Trophoblast cell (in vitro differentiated cells and primary cell): Measurements from ENCODE around the gene TMEM181.
A peak's percentile ranks its signal among the peaks of the same experiment; 100 is the strongest.
"Not testable (repeated sequence)": the region's sequence is repeated elsewhere in the genome, so short reads cannot be mapped to it uniquely, and the experiment has no call there.

Experiments
- DNase-seq, 2 donors: peaks; one replicate each; pipeline ENCODE4 v3.0.0-alpha.2; 2016
- H2AFZ ChIP-seq: 2 replicates; pipeline ENCODE4 v1.6.1; 2013; ENCODE audit warnings: low read length, moderate library complexity, mild to moderate bottlenecking; ENCODE audit not compliant: insufficient read depth, poor library complexity
- H2AK5ac ChIP-seq: 2 replicates; pipeline ENCODE4 v1.6.1; 2013; ENCODE audit warnings: mild to moderate bottlenecking, low read length
- H2BK120ac ChIP-seq: 2 replicates; pipeline ENCODE4 v1.6.1; 2013; ENCODE audit warnings: low read length, mild to moderate bottlenecking, moderate library complexity; ENCODE audit not compliant: insufficient read depth, poor library complexity
- H2BK12ac ChIP-seq: 2 replicates; pipeline ENCODE4 v1.6.1; 2013; ENCODE audit warnings: mild to moderate bottlenecking, low read length, moderate library complexity
- H2BK5ac ChIP-seq: 2 replicates; pipeline ENCODE4 v1.6.1; 2013; ENCODE audit warnings: low read length, low read depth, moderate library complexity, mild to moderate bottlenecking; ENCODE audit not compliant: poor library complexity
- H3K14ac ChIP-seq: 2 replicates; pipeline ENCODE4 v1.6.1; 2013; ENCODE audit warnings: mild to moderate bottlenecking, low read length
- H3K18ac ChIP-seq: 2 replicates; pipeline ENCODE4 v1.6.1; 2013; ENCODE audit warnings: mild to moderate bottlenecking, low read length
- H3K23ac ChIP-seq: 2 replicates; pipeline ENCODE4 v1.6.1; 2013; ENCODE audit warnings: low read length
- H3K27ac ChIP-seq: 2 replicates; pipeline ENCODE4 v1.5.1; 2013; ENCODE audit warnings: low read depth, mild to moderate bottlenecking, inconsistent platforms, low read length, moderate library complexity
- H3K27me3 ChIP-seq: 2 replicates; pipeline ENCODE4 v1.6.1; 2013; ENCODE audit warnings: inconsistent platforms, mild to moderate bottlenecking, low read length, moderate library complexity; ENCODE audit not compliant: insufficient read depth
- H3K36me3 ChIP-seq, 2 experiments: 1 replicate in 1 of 2; 2 replicates in 1 of 2; pipeline ENCODE4 v1.6.1; 2013; ENCODE audit warnings: low read length in 2 of 2, mild to moderate bottlenecking in 2 of 2, moderate library complexity in 1 of 2; ENCODE audit not compliant: insufficient read depth in 2 of 2, control insufficient read depth in 1 of 2
- H3K4ac ChIP-seq: 2 replicates; pipeline ENCODE4 v1.6.1; 2013; ENCODE audit warnings: low read depth, mild to moderate bottlenecking, low read length, moderate library complexity
- H3K4me1 ChIP-seq, 2 experiments: 1 replicate in 1 of 2; 2 replicates in 1 of 2; pipeline ENCODE4 v1.6.1; 2013; ENCODE audit warnings: low read length in 2 of 2, mild to moderate bottlenecking in 2 of 2, moderate library complexity in 1 of 2; ENCODE audit not compliant: insufficient read depth in 2 of 2, control insufficient read depth in 1 of 2
- H3K4me2 ChIP-seq: 2 replicates; pipeline ENCODE4 v1.6.1; 2013; ENCODE audit warnings: inconsistent platforms, mild to moderate bottlenecking, low read length, moderate library complexity
- H3K4me3 ChIP-seq: 2 replicates; pipeline ENCODE4 v1.5.1; 2013; ENCODE audit warnings: mild to moderate bottlenecking, low read depth, low read length, inconsistent platforms
- H3K79me1 ChIP-seq: one replicate; pipeline ENCODE4 v1.6.1; 2013; ENCODE audit warnings: low read length
- H3K79me2 ChIP-seq: 2 replicates; pipeline ENCODE4 v1.6.1; 2013; ENCODE audit warnings: low read length, mild to moderate bottlenecking; ENCODE audit not compliant: control insufficient read depth, insufficient read depth, poor library complexity
- H3K9ac ChIP-seq: 2 replicates; pipeline ENCODE4 v1.6.1; 2013; ENCODE audit warnings: mild to moderate bottlenecking, low read length
- H3K9me3 ChIP-seq: 2 replicates; pipeline ENCODE4 v1.6.1; 2013; ENCODE audit warnings: low read depth, mild to moderate bottlenecking, control low read depth, inconsistent platforms, low read length; ENCODE audit not compliant: insufficient read depth
- H4K12ac ChIP-seq: 2 replicates; pipeline ENCODE4 v1.6.1; 2013; ENCODE audit warnings: low read depth, mild to moderate bottlenecking, low read length, moderate library complexity
- H4K8ac ChIP-seq: 2 replicates; pipeline ENCODE4 v1.6.1; 2013; ENCODE audit warnings: low read depth, mild to moderate bottlenecking, low read length, moderate library complexity
- H4K91ac ChIP-seq: one replicate; pipeline ENCODE4 v1.6.1; 2013; ENCODE audit warnings: low read depth, mild to moderate bottlenecking, low read length, moderate library complexity
- WGBS: extraction: QIAGEN DNeasy Blood & Tissue Kit; methylation state at CpG from one replicate; pipeline ENCODE4 v1.1.7; 2013; ENCODE audit warnings: missing lambda C conversion rate; ENCODE audit not compliant: insufficient read length, insufficient coverage; ENCODE audit errors: extremely low coverage; 5-methylcytosine and 5-hydroxymethylcytosine counted together

TMEM181 gene

DNA sequence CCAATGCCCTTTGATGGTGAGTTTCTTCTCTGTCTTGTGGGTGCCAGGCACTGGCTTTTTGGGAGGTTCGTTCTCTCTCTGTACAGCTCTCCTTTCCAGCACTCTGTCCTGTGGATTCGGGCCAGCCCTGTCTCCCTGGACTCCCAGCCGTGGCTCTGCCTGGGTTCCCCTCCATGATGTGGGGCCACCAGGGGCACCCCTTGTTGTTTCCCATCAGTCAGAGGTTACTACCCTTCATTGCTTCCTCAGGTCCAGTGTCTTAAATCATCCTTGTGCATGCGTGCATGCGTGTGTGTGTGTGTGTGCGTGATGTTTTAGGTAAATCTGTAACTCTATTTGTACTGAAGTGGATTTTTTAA lies 44.1 kb downstream of the TMEM181 start:
- Histone ChIP-seq H3K27me3 (no peaks in the 10 kb centered on the region), H3K23ac (no peak overlapping the region), H3K79me1 (no peaks in the 10 kb centered on the region), H3K9ac (no peak overlapping the region), H4K12ac (no peak overlapping the region), H4K8ac (no peak overlapping the region), H3K14ac (no peak overlapping the region), H3K27ac (no peak overlapping the region), H3K4me3 (no peak overlapping the region), H3K9me3 (peaks cover 2% of the 10 kb centered on the region), H2AFZ (no peak overlapping the region), H3K36me3 (peaks cover 35 to 40% of the 10 kb centered on the region in 2 experiments), H2BK12ac (no peak overlapping the region), H3K4ac (no peak overlapping the region), H3K18ac (no peak overlapping the region), H3K79me2 (no peaks in the 10 kb centered on the region), H2BK5ac (no peak overlapping the region), H3K4me2 (no peak overlapping the region), H3K4me1 (peaks cover 4 to 12% of the 10 kb centered on the region in 2 experiments), H2BK120ac (no peak overlapping the region), H4K91ac (no peak overlapping the region), H2AK5ac (no peak overlapping the region)
- WGBS: no CpG with 5 or more reads among the region's 6 CpGs
- DNase-seq: no peak

DNA sequence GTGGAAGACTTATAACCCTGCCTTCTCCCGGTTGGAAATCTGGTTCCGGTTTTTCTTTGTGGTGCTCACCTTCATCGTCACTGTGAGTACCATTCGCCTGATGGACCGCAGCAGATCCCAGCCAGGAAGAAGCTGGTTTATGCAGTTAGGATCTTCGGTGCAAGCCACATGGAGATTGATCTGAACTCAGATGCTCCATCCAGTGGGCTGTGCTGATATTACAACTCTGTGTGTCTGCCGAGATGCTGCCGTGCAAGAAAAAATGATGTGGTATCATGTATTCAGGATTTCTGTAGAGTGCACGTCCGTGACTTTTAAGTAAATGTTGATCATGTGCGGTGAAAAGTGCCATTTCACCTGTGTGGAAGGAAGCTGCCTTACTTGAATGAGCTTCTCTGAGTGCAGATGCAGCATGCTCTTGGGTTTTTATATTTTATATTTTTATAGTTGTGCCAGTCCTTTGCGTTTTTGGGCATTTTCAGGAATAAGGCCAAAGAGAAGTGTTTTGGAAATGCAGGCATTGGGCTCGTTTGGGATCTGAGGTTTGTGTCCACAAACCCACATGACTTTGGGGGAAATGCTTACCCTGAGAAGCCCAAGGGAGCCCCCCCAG lies 45.5 kb downstream of the TMEM181 start:
- peaks cover 11 to 13% of the 10 kb centered on the region in 2 experiments for H3K4me1 ChIP-seq
- DNase-seq: peak; percentile 76 to 89
- H4K12ac ChIP-seq: no peak overlapping the region
- H3K23ac ChIP-seq: no peak overlapping the region
- no peak overlapping the region for H2BK5ac ChIP-seq
- no peaks in the 10 kb centered on the region for H3K79me2 ChIP-seq
- H3K36me3 ChIP-seq: peaks cover 34 to 40% of the 10 kb centered on the region in 2 experiments
- no peak overlapping the region for H2BK120ac ChIP-seq
- no peak overlapping the region for H4K8ac ChIP-seq
- no peak overlapping the region for H3K4me2 ChIP-seq
- H3K14ac ChIP-seq: no peak overlapping the region
- no peak overlapping the region for H3K4me3 ChIP-seq
- H3K9ac ChIP-seq: no peak overlapping the region
- H2AK5ac ChIP-seq: no peak overlapping the region
- H4K91ac ChIP-seq: no peak overlapping the region
- H2BK12ac ChIP-seq: no peak overlapping the region
- H3K27me3 ChIP-seq: no peaks in the 10 kb centered on the region
- H3K4ac ChIP-seq: no peak overlapping the region
- H3K79me1 ChIP-seq: peaks cover 3% of the 10 kb centered on the region
- H3K9me3 ChIP-seq: peaks cover 2% of the 10 kb centered on the region
- H3K27ac ChIP-seq: no peak overlapping the region
- H2AFZ ChIP-seq: no peak overlapping the region
- H3K18ac ChIP-seq: no peak overlapping the region
- no CpG with 5 or more reads among the region's 13 CpGs for WGBS

DNA sequence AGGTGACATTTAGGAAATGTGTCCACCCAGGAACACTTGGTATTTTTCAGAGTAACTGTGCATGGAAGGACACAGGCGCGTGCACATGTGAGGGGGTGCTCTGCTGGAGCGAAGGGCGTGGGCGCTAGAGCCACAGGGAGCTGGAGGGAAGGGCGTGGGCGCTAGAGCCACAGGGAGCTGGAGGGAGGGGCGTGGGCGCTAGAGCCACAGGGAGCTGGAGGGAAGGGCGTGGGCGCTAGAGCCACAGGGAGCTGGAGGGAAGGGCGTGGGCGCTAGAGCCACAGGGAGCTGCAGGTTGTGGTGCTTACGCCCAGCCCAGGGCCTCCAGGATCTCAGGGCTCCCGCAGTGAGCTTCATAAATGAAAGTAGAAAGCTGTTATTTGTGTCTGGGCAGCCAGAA lies 46.1 kb downstream of the TMEM181 start:
- H4K91ac ChIP-seq: not testable (repeated sequence)
- no CpG with 5 or more reads among the region's 15 CpGs for WGBS

DNA sequence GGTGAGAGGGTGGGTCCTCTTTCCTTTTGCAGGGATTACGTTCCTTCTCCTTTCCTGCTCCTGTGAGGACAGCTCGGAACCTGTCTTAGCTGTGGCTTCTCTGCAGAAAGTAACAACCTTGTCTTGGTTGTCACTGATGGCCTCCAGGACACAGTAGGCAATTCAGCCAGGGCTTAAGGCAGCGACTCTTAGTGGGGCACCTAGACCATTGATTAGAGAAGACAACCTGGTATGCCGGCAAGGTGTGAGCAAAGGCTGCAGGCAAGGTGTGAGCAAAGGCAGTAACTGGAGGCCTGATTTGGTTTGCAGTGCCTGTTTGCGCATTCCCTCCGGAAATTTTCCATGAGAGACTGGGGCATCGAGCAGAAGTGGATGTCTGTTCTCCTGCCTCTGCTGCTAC lies 47.0 kb downstream of the TMEM181 start:
- Histone ChIP-seq H3K27ac (no peak overlapping the region), H2BK120ac (no peak overlapping the region), H4K12ac (no peak overlapping the region), H3K27me3 (no peaks in the 10 kb centered on the region), H3K4ac (no peak overlapping the region), H3K79me2 (peaks cover 3% of the 10 kb centered on the region), H2BK5ac (no peak overlapping the region), H3K23ac (no peak overlapping the region), H4K8ac (no peak overlapping the region), H3K4me3 (no peak overlapping the region), H3K36me3 (peaks cover 34 to 38% of the 10 kb centered on the region in 2 experiments), H3K9ac (no peak overlapping the region), H3K9me3 (peaks cover 2% of the 10 kb centered on the region), H2AFZ (no peak overlapping the region), H4K91ac (no peak overlapping the region), H3K4me1 (peaks cover 21 to 27% of the 10 kb centered on the region in 2 experiments), H3K4me2 (no peak overlapping the region), H2BK12ac (no peak overlapping the region), H3K79me1 (peaks cover 14% of the 10 kb centered on the region), H3K14ac (no peak overlapping the region), H2AK5ac (no peak overlapping the region), H3K18ac (no peak overlapping the region)
- WGBS: no CpG with 5 or more reads among the region's 7 CpGs
- DNase-seq: no peak

More for the DNA sequence above, 46.1 kb downstream of the TMEM181 start:
- H4K12ac ChIP-seq, H3K4me2 ChIP-seq, H2BK5ac ChIP-seq, H2AFZ ChIP-seq, H3K27me3 ChIP-seq, H3K9ac ChIP-seq, H2BK12ac ChIP-seq, H3K18ac ChIP-seq, H2BK120ac ChIP-seq, H3K79me2 ChIP-seq, H3K23ac ChIP-seq, H3K4ac ChIP-seq, H3K27ac ChIP-seq, H3K9me3 ChIP-seq, H3K79me1 ChIP-seq, H4K8ac ChIP-seq, H2AK5ac ChIP-seq, H3K14ac ChIP-seq, DNase-seq: not testable (repeated sequence)
- H3K36me3 ChIP-seq: peaks cover 34 to 40% of the 10 kb centered on the region in 2 experiments
- H3K4me1 ChIP-seq: peaks cover 17 to 19% of the 10 kb centered on the region in 2 experiments
- peak overlapping the region; percentile 7 for H3K4me3 ChIP-seq
